H1 (cell line): ENCODE measurements around the gene GADD45B. TPM values are rescaled to one million over a fixed set of nuclear protein-coding genes. Genes with fewer than 3 reads are reported as not detected.
A peak's percentile ranks its signal among the peaks of the same experiment; 100 is the strongest.

Experiments
- CTCF ChIA-PET: fragments of 300-600 bp; sonication (Branson Sonifier 250); formaldehyde crosslinking; loops from one replicate; lab custom pipeline; 2021; ENCODE audit not compliant: partially characterized antibody; lab: Charles Lee
- POLR2A ChIA-PET: fragments of 300-600 bp; sonication (Branson Sonifier 250); formaldehyde crosslinking; loops from one replicate; lab custom pipeline; 2021; ENCODE audit warnings: inconsistent platforms; ENCODE audit not compliant: partially characterized antibody; lab: Charles Lee
- DNase-seq, 2 experiments: peaks; one replicate each; pipeline versions ENCODE4 v3.0.0 to v3.0.0-alpha.2; 2010 to 2022; ENCODE audit warnings: low spot score in 2 of 2, low read depth in 1 of 2, mixed read lengths in 1 of 2
- FAIRE-seq: peaks from 2 replicates; lab custom pipeline; 2011; peaks lifted over from hg19 to GRCh38; lab: Jason Lieb, UNC
- H2AFZ ChIP-seq: 2 replicates; pipeline ENCODE4 v1.8.1; 2012; ENCODE audit warnings: low read length, inconsistent platforms
- H2AK5ac ChIP-seq: 2 replicates; pipeline ENCODE4 v1.6.1; 2013; ENCODE audit warnings: low read depth, low read length
- H2BK120ac ChIP-seq: replicated peaks from 2 replicates; pipeline ENCODE3; 2013; ENCODE audit warnings: low read depth, low read length, inconsistent platforms
- H2BK12ac ChIP-seq: 2 replicates; pipeline ENCODE4 v1.6.1; 2013; ENCODE audit warnings: low read depth, low read length
- H2BK15ac ChIP-seq: 2 replicates; pipeline ENCODE4 v1.6.1; 2013; ENCODE audit warnings: low read length
- H2BK20ac ChIP-seq: 2 replicates; pipeline ENCODE4 v1.6.1; 2013; ENCODE audit warnings: low read length
- H2BK5ac ChIP-seq: 2 replicates; pipeline ENCODE4 v1.6.1; 2013; ENCODE audit warnings: low read depth, low read length
- H3K14ac ChIP-seq: 2 replicates; pipeline ENCODE4 v1.6.1; 2013; ENCODE audit warnings: inconsistent platforms; ENCODE audit not compliant: insufficient read length
- H3K18ac ChIP-seq: 2 replicates; pipeline ENCODE4 v1.6.1; 2013; ENCODE audit warnings: low read length; ENCODE audit errors: extremely low read depth
- H3K23ac ChIP-seq: 2 replicates; pipeline ENCODE4 v1.6.1; 2013; ENCODE audit warnings: inconsistent platforms; ENCODE audit not compliant: insufficient read length
- H3K23me2 ChIP-seq: 2 replicates; pipeline ENCODE4 v1.6.1; 2013; ENCODE audit warnings: low read depth, low read length
- H3K27ac ChIP-seq: 2 replicates; pipeline ENCODE4 v1.6.1; 2011; ENCODE audit warnings: low read depth, low read length, inconsistent platforms
- H3K27me3 ChIP-seq, 4 experiments: replicated peaks in 1 of 4; 1 replicate in 1 of 4; 2 replicates in 3 of 4; pipeline versions ENCODE4 v1.6.1 to v1.8.1; 2011 to 2013; ENCODE audit warnings: low read length in 3 of 4, mild to moderate bottlenecking in 3 of 4, inconsistent platforms in 2 of 4, mixed read lengths in 2 of 4, moderate library complexity in 1 of 4; ENCODE audit not compliant: control insufficient read depth in 3 of 4, insufficient read depth in 3 of 4; ENCODE audit errors: extremely low read depth in 1 of 4
- H3K36me3 ChIP-seq, 4 experiments: 2 replicates each; pipeline versions ENCODE4 v1.6.1 to v1.8.1; 2011 to 2013; ENCODE audit warnings: mild to moderate bottlenecking in 4 of 4, low read length in 3 of 4, moderate library complexity in 2 of 4, control low read depth in 1 of 4, inconsistent platforms in 1 of 4; ENCODE audit not compliant: insufficient read depth in 4 of 4, control insufficient read depth in 2 of 4
- H3K4ac ChIP-seq: replicated peaks from 2 replicates; pipeline ENCODE3; 2013; ENCODE audit warnings: low read length, low read depth, mixed read lengths, inconsistent platforms; ENCODE audit not compliant: insufficient read length
- H3K4me1 ChIP-seq, 4 experiments: replicated peaks in 1 of 4; 1 replicate in 1 of 4; 2 replicates in 3 of 4; pipeline versions ENCODE4 v1.6.1 to v1.8.1; 2011 to 2013; ENCODE audit warnings: low read length in 3 of 4, inconsistent platforms in 2 of 4, mixed read lengths in 1 of 4; ENCODE audit not compliant: insufficient read depth in 4 of 4, control insufficient read depth in 3 of 4
- H3K4me2 ChIP-seq, 2 experiments: 2 replicates each; pipeline versions ENCODE4 v1.6.1 to v1.8.1; 2011 to 2013; ENCODE audit warnings: low read depth in 2 of 2, low read length in 2 of 2, control low read depth in 1 of 2, inconsistent platforms in 1 of 2, mild to moderate bottlenecking in 1 of 2; ENCODE audit not compliant: insufficient read depth in 1 of 2
- H3K4me3 ChIP-seq, 4 experiments: fragments of 200-600, 300-600 bp in 1 of 4; sonication (generic), shearing (Covaris generic), sonication (Bioruptor Twin) in 1 of 4; 2 replicates each; pipeline versions ENCODE4 v1.5.1 to v1.8.1; 2011 to 2016; ENCODE audit warnings: low read length in 4 of 4, low read depth in 3 of 4, control low read depth in 2 of 4, inconsistent platforms in 2 of 4, mild to moderate bottlenecking in 2 of 4, mixed read lengths in 1 of 4, moderate library complexity in 1 of 4; ENCODE audit not compliant: insufficient read depth in 2 of 4; ENCODE audit errors: extremely low read depth in 1 of 4
- H3K56ac ChIP-seq: replicated peaks from 2 replicates; pipeline ENCODE3; 2013; ENCODE audit warnings: low read depth, mild to moderate bottlenecking, mixed read lengths, low read length, inconsistent platforms; ENCODE audit not compliant: insufficient read length
- H3K79me1 ChIP-seq: 2 replicates; pipeline ENCODE4 v1.6.1; 2013; ENCODE audit warnings: low read depth, low read length, control low read depth
- H3K79me2 ChIP-seq, 2 experiments: 2 replicates each; pipeline versions ENCODE4 v1.6.1 to v1.8.1; 2012 to 2013; ENCODE audit warnings: low read length in 2 of 2, mild to moderate bottlenecking in 2 of 2, inconsistent platforms in 1 of 2; ENCODE audit not compliant: insufficient read depth in 2 of 2, control insufficient read depth in 1 of 2
- H3K9ac ChIP-seq, 4 experiments: replicated peaks in 1 of 4; 1 replicate in 1 of 4; 2 replicates in 3 of 4; pipeline versions ENCODE4 v1.6.1 to v1.8.1; 2011 to 2013; ENCODE audit warnings: low read depth in 3 of 4, low read length in 3 of 4, control low read depth in 2 of 4, mild to moderate bottlenecking in 2 of 4, moderate library complexity in 2 of 4, inconsistent platforms in 1 of 4; ENCODE audit errors: extremely low read depth in 1 of 4
- H3K9me3 ChIP-seq, 2 experiments: 2 replicates each; pipeline versions ENCODE4 v1.6.1 to v1.8.1; 2012 to 2013; ENCODE audit warnings: mild to moderate bottlenecking in 2 of 2, moderate library complexity in 2 of 2, control low read depth in 1 of 2, inconsistent platforms in 1 of 2, low read depth in 1 of 2, low read length in 1 of 2, mixed read lengths in 1 of 2; ENCODE audit not compliant: insufficient read depth in 2 of 2
- H4K20me1 ChIP-seq, 2 experiments: replicated peaks in 1 of 2; 2 replicates each; pipeline versions ENCODE3 to v1.8.1; 2011 to 2013; ENCODE audit warnings: inconsistent platforms in 2 of 2, low read length in 2 of 2, mild to moderate bottlenecking in 1 of 2; ENCODE audit not compliant: insufficient read depth in 2 of 2, control insufficient read depth in 1 of 2
- H4K5ac ChIP-seq: 2 replicates; pipeline ENCODE4 v1.6.1; 2013; ENCODE audit warnings: low read length, low read depth, mixed read lengths, inconsistent platforms; ENCODE audit not compliant: insufficient read length
- H4K8ac ChIP-seq: 2 replicates; pipeline ENCODE4 v1.8.0; 2013; ENCODE audit warnings: mild to moderate bottlenecking, moderate library complexity, low read length, inconsistent platforms; ENCODE audit not compliant: insufficient read depth; ENCODE audit errors: extremely low read depth
- H4K91ac ChIP-seq: replicated peaks from 2 replicates; pipeline ENCODE3; 2013; ENCODE audit warnings: low read length, mixed read lengths, inconsistent platforms; ENCODE audit not compliant: insufficient read length
- CHD2 ChIP-seq: IDR thresholded peaks from 2 replicates; pipeline ENCODE4 v1.6.1; 2012; ENCODE audit warnings: low read length, improper control_type of control experiment
- EGR1 ChIP-seq: IDR thresholded peaks from 2 replicates; pipeline ENCODE4 v1.6.1; 2011; ENCODE audit warnings: low read depth, low read length, borderline replicate concordance
- SP1 ChIP-seq: IDR thresholded peaks from 2 replicates; pipeline ENCODE4 v1.6.1; 2011; ENCODE audit warnings: low read depth, low read length
- WGBS, 2 experiments: shearing (Covaris generic) in 1 of 2; methylation state at CpG; one replicate each; pipeline versions ENCODE4 v1.1.6 to v1.1.7; 2013 to 2015; ENCODE audit warnings: low lambda C conversion rate in 2 of 2, mixed read lengths in 2 of 2, inconsistent platforms in 1 of 2, low coverage in 1 of 2, missing lambda C conversion rate in 1 of 2; ENCODE audit not compliant: insufficient replicate concordance in 2 of 2, insufficient coverage in 1 of 2, insufficient read length in 1 of 2; ENCODE audit errors: extremely low coverage in 1 of 2, missing lambda C conversion rate in 1 of 2; 5-methylcytosine and 5-hydroxymethylcytosine counted together
- polyA plus RNA-seq, 7 experiments: library from polyadenylated mRNA; depleted of rRNA in 3 of 7; stranded (reverse) in 5 of 7; unstranded in 2 of 7; fragments of >200 nt in 5 of 7; fragments of 200-250 nt in 2 of 7; gene quantifications; 1 replicate in 5 of 7; 2 replicates in 1 of 7; 4 replicates in 1 of 7; pipeline versions ENCODE4 v1.2.1 to v1.2.3, GENCODE V29; 2011 to 2013; ENCODE audit warnings: missing spikeins in 2 of 7, mixed read lengths in 2 of 7
- total RNA-seq: library from RNA; stranded (reverse); fragmentation: NEBNext Ultra II Directional; extraction: Animal tissue kit (Norgen Biotek cat#: 25700); gene quantifications from 2 replicates; pipeline ENCODE4 v1.2.1, GENCODE V29; 2021

GADD45B gene
- total and polyA plus RNA-seq, 2 of the 8 experiments (the other 6 are each of a cell fraction or from before 2014, with no cell fraction given), result 7.4 to 11.4 TPM

DNA sequence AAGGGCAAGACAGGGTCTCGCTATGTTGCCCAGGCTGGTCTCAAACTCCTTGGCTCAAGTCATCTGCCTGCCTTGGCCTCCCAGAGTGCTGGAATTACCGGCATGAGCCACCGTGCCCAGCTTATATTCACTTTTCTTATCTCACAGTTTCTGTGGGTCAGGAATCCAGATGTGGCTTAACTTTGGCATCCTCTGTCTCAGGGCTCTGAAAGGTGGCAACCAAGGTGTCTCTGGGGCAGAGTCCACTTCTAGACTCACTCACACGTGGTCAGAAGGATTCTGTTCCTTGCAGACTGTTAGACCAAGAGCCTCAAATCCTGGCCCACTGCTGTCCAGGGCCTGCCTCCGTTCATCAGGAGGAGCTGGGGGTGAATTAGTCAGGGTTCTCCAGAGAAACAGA, 11.5 kb upstream of the GADD45B start:
- H4K8ac ChIP-seq, result no peak overlapping the region
- no peak overlapping the region for H3K4me3 ChIP-seq
- H3K56ac ChIP-seq, result no peak overlapping the region
- H2AK5ac ChIP-seq, result no peak overlapping the region
- no peaks in the 10 kb centered on the region for H3K36me3 ChIP-seq
- no peak overlapping the region for H4K91ac ChIP-seq
- no peak overlapping the region for H2AFZ ChIP-seq
- no peak overlapping the region for H3K27ac ChIP-seq
- H3K23me2 ChIP-seq, result peaks cover 2% of the 10 kb centered on the region; the same call in 1 of the 2 replicates
- FAIRE-seq (no peak), DNase-seq (no peak)
- no peak overlapping the region for H2BK120ac ChIP-seq
- H4K5ac ChIP-seq, result no peak overlapping the region
- H3K14ac ChIP-seq, result no peak overlapping the region
- POLR2A ChIA-PET, result interaction anchor here (3.4 to 6.7 kb wide), 2 partner anchors 9 to 13 kb away, joined by 14 to 98 read pairs; partner anchors contain the start of genes GADD45B and LMNB2
- H3K79me2 ChIP-seq, result no peaks in the 10 kb centered on the region
- H3K9ac ChIP-seq, result no peak overlapping the region
- H2BK12ac ChIP-seq, result no peak overlapping the region
- H2BK5ac ChIP-seq, result no peak overlapping the region
- 84% methylated on average over 5 of the region's 5 CpGs; no CpG with 5 or more reads in 1 of the 2 experiments for WGBS, 2 experiments
- H2BK20ac ChIP-seq, result no peak overlapping the region
- no peak overlapping the region for H3K18ac ChIP-seq
- H3K4ac ChIP-seq, result no peak overlapping the region
- no peak overlapping the region for H3K4me2 ChIP-seq
- no peaks in the 10 kb centered on the region for H3K79me1 ChIP-seq
- H3K9me3 ChIP-seq, result no peaks in the 10 kb centered on the region
- H4K20me1 ChIP-seq, result peaks cover 0 to 1% of the 10 kb centered on the region in 2 experiments
- no peak overlapping the region for H3K23ac ChIP-seq
- 0 out of 2 replicates have a peak overlapping the region, but pooled peaks have one; percentile 31 for H2BK15ac ChIP-seq
- CTCF ChIA-PET, result interaction anchor here (0.6 to 12.9 kb wide), 7 partner anchors 10 to 575 kb away, joined by 3 to 133 read pairs (median 5); partner anchors contain the start of genes GADD45B and TIMM13
- H3K4me1 ChIP-seq, result peaks cover 0 to 9% (median 0%) of the 10 kb centered on the region in 4 experiments; a peak in 2 of 7 replicates
- H3K27me3 ChIP-seq, result no peaks in the 10 kb centered on the region
- TF ChIP-seq EGR1, result no peak
- no peak for TF ChIP-seq CHD2
- TF ChIP-seq SP1, result no peak
